ENCODE data around the gene TSHZ2.

Gene TSHZ2

DNA sequence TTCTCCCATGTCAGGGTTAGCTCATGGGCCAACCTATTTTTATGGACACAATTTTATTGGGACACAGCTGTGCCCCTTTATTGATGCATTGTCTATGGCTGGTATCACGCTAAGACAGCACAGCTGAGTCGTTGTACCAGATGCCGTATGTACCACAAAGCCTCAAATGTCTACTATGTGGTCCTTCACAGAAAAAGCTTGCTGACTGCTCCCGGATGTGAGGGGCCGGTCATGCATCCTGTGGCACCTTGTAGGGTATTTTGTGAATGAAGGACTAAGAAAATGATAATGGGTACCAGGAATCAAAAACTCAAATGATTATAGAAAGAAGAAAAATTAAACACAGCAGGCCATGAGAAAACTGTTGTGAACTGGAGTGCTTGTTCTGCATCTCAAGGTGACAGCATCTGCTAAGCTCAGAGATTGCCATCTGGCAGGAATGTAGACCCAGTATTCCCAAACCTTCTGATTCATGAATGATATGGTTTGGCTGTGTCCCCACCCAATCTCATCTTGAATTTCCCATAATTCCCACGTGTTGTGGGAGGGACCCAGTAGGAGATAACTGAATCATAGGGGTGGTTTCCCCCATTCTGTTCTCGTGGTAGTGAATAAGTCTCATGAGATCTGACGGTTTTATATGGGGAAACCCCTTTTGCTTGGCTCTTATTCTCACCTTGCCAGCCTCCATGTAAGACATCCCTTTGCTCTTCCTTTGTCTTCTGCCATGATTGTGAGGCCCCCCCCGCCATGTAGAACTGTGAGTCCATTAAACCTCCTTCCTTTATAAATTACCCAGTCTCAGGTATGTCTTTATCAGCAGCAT is 248.5 kb downstream of the TSHZ2 start:
- no peak for DNase-seq

DNA sequence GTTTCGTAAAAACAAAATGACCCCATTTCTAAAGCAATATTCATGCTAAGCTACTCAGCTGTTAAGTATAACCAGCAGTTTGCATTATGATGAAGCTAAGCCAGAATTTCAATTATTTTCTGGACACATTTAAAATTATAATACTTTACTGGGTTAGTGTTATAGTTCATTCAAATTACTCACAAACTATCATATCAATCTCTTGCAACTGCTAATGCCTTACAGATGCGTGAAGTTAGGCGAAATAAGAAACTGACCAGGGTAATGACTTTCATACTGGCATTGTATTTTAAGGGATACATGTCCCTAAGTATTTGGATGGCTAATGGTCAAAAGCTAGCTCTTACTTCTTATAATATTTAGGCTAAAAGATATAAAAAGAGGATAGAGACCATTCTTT is 249.6 kb downstream of the TSHZ2 start:
- DNase-seq: no peak

DNA sequence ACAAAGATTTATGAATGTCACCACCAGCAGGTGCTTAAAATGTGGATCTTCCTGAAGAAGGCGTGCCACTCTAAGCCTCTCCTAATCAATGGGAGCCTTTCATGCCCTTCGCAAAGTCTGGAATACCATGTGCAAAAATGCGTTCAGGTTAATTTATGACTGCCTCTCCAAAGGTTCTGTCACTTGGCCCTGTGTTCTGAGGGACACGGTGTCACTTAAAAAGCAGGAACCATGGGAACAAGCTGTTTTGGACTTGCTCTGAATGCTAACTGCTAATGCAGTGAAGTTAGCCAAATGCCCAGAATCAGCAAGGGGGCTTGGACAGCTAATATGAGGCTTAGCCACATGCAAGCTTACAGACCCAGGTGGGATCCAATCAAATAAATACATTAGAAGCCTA is 250.3 kb downstream of the TSHZ2 start:
- DNase-seq: no peak

DNA sequence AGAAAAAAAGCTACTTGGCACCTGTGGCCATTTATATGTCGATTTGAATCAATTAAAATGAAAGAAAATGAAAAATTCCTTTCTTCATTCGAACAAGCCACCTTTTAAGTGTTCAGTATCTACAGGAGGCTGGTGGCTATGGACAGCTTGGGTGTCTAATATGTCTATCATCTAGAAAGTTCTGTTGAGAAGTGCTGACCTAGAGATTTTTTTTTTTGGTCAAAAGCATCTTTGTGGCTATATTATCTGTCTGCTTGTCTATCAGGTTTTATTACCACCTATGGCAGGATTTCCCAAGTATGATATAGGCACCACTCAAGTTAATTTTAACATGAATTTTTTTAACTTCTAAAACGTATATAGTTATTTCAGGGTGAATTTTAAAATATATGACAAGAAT is 250.8 kb downstream of the TSHZ2 start:
- no peak for DNase-seq

DNA sequence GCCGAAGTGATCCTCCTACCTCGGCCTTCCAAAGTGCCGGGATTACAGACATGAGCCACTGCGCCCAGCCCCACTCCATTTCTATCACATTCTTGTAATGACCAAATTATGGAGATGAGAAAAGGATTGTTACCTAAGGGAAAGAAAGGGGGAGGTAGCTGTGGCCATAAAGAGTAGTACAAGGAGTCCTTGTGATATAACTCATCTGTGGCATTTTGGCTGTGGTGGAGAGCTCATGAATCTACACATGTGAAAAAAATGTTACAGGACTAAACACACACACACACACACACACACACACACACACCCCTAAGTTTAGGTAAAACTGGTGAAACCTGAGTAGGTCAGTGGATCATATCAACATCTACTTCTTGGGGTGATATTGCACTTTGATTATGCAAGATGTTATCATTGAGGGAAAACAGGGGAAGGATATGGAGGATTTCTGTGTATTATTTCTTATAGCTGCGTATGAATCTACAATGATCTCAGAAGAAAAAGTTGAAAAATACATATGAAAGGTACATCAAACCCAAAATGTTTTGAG is 251.5 kb downstream of the TSHZ2 start:
- no peak for DNase-seq

DNA sequence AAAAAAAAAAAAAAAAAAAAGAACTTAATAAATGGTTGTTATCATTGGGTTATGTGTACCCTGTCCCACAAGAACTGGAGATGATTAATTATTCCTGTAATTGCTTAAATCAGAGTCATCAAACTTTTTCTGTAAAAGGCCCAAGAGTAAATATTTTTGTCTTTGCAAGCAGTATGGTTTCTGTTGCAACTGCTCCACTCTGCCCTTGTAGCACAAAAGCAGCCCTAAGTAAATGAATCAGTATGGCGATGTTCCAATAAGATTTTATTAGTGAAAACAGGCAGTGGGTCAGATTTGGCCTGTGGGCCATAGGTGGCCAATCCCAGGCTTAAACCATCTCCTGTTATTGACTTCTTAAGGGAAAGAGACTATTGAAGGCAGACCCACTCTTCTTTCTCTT is 252.7 kb downstream of the TSHZ2 start:
- DNase-seq: no peak

DNA sequence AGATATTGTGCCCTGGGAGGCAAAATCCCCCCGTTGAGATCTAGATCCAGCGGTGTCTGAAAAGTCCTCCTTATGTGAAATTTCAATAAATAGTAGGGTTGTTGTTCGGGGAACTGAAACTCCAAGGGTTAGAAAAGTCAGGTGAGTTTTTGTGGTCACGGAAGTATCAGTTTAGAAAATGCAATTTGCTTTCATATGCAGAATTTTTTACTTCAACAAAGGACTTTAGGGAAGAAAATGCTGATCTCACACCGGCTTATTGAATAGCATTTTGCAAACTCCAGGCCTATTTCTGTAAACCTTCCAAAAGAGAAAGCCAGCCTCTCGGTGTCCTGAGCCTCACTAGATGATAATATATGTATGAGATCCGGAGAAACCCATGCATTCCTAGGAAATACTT is 254.7 kb downstream of the TSHZ2 start:
- no peak for DNase-seq

DNA sequence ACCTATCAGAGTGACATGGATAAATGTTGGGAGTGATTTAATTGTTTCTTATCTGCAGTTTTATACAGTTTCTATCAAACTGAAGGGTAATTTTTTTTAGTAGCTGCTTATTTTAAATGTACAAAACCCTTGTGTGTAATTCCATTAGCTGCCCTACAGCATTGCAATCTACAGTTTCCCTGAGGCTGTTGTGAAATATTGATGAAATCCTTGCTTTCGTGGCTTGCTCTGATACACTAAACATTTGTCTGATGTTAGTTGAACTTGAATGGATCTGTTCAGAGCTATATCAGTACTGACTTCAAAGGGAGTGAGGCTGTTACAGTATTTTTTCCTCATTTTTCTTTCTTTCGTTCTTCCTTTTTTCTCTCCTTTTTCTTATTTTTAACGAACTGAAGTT is 255.4 kb downstream of the TSHZ2 start:
- DNase-seq: no peak

DNA sequence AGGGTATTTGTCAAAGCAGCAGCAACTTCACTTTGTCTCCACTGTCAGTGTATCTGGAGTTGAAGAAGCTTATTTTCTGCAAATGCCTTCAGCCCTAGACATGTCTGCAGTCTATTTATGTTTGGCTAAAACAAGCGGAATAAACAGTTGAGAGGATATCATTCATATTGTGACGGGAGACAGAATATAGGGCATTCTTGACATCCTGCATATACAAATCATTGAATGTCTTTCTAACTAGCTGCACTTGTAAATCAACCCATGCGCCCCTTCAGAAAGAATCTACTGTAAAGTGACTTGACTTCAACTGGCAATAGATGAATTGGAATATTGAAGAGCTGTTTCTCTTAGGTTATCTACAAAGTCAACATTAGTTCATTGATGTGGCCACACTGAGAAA is 258.9 kb downstream of the TSHZ2 start:
- no peak for DNase-seq

DNA sequence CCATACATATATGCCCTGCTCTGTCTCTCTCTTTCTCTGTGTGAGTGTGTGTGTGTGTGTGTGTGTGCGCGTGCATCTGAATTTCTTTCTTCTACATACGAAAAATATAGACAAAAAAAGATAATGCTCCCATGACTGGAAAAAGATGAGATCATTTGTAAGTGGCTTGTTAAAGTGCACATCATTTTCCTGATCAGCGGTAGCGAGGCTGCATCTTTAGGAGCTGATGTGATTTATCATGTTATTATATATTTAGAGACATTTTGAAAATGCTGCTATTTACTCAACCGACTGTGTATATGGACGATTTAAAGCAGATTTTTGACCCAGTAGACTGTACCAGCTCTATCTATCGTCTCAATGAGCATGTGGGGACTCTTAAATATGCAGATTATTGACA is 265.3 kb downstream of the TSHZ2 start:
- no peak for DNase-seq

DNA sequence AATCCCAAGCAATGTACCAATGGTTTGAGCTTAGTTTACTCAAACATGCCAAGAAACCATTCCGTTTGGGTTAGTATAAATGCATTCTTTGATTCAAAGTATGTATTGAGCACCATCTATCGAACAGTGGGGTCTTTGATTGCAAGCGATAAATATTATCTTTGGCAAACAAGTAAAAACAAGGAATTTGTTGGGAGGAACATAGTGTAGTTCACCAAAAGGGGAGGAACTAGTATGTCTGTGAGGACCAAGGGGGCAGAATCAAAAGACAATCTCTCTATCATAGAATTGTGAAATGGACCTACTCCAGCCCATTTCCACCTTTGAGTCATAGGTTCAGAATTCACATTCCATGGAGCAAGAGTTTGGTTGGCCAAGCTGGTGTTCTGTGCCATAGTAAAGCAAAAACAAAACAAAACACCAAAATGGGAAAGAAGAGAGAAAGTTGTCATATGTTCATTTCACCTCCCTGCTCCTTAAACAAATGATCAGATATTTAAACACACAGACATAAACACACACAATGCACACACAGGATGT is 266.0 kb downstream of the TSHZ2 start:
- DNase-seq: no peak

DNA sequence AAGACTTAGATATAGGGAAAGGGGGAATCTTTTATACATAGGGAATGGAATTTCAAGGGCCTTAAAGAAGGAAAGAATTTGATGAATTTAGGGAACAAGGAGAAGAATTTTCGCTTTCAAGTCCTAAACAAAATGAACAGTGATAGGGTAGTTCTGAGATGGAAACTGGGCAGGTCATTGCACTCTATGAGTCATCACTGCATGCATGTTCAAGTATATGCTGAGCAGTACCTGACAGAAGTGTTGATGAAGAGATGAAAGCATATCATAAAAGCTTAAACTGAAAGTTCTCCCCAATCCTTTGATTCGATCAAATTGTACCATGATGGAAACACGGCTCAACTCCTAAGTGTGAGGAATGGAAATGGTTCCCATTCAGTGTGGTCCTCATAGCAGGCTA is 271.0 kb downstream of the TSHZ2 start:
- DNase-seq: no peak

DNA sequence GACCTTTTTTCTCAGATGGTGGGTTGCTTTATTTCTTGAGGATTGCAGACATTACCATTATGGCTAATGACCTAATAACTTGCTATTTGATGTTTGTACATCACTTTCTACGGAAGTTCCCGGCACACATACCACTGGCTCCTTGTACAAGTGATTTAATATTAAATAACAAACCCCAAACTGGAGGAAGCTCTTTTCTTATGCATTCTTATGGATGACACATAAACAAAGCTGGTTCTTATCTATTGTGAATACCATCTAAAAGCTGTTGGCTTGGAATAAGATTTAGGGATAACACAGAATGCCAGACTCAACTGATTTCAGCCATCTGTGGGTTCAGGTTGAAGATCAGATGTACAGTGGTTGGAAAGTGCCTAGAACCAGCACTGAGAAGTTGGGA is 272.6 kb downstream of the TSHZ2 start:
- no peak for DNase-seq

DNA sequence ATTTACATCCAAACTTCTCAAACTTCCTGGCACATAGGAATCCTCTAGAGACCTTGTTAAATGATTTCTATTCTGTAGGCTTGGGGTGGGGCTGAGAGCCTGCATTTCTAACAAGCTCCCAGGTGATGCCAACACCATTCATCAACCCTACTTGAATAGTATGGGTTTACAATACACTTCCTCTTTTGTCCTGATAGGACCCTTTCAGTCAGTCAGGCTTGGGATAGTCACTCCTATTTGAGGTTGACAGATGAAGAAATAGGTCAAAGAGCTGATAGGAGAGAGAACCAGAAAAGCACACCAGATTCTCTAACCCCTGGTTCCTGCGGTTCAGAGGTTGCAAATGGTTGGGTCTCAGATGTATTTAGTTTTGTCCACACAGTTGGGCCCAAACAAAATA is 273.4 kb downstream of the TSHZ2 start:
- DNase-seq: no peak

DNA sequence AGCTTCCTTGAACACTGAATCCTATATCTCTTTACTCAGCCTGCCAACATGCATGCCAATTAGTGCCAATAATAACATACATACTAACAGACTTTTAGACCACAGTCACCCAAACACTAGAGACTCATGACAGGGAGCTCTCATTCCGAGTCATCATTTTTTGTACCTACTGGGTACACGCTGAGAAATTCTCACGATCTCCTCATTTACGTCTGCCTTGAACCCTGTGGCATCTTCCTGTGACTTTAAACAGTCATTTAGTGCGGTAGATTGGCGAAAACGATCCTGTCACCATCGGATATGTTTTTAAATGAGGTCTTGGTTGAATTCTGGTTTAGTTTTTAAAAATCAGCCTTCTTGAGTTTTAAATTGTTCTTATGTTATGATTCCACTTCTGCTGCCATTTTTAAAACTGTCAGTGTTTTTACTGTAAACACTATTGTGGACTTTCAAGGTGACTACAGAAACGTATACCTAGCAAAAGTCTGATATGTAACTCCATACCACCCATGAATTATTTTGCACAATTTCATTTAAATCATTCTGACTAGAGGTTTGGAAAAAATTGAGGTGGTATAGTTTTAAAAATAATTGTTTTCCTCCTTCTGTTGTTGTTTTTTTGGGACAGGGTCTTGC is 275.4 kb downstream of the TSHZ2 start:
- no peak for DNase-seq

DNA sequence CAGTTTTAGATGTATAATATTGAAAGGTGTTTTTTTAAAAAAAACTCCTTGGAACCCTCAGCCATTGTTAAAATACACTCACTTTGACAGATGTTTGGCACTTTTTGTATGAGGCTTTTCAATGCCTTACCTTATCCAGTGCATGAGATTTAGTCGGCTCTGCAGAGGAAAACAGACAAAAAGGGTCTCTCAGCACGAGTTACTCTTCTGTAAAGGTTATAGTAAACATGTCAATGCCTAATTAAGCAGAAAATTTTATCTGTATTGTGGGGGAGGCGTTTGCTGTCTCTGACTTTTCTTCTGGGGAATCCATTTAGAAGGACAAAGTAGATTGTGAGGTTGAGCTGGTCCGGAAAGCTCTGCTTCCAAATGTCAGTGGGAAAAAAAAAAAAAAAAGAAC is 278.3 kb downstream of the TSHZ2 start:
- DNase-seq: no peak

DNA sequence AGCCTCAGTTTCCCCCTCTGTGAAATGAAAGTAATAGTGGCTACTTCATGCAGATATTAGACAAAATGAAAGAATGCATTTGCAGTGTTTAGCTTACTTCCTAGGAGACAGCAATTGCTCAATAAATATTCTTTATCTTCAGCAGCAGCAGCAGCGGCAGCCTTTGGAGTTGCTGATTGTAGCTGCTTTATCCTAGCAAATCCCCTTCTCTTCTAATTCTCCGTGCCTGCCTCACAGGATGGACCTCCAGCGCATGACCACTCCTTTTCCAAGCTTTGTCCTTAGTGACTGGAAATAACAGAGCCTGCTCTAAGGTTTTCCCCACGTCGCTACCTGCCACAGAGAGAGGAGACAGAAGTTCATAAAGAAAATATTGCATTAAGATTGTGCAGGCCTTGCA is 279.8 kb downstream of the TSHZ2 start:
- no peak for DNase-seq

DNA sequence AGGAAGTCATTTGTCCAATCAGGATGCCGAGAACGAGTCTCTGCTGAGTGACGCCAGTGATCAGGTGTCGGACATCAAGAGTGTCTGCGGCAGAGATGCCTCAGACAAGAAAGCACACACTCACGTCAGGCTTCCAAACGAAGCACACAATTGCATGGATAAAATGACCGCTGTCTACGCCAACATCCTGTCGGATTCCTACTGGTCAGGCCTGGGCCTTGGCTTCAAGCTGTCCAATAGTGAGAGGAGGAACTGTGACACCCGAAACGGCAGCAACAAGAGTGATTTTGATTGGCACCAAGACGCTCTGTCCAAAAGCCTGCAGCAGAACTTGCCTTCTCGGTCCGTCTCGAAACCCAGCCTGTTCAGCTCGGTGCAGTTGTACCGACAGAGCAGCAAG is 281.5 kb downstream of the TSHZ2 start:
- no peak for DNase-seq

DNA sequence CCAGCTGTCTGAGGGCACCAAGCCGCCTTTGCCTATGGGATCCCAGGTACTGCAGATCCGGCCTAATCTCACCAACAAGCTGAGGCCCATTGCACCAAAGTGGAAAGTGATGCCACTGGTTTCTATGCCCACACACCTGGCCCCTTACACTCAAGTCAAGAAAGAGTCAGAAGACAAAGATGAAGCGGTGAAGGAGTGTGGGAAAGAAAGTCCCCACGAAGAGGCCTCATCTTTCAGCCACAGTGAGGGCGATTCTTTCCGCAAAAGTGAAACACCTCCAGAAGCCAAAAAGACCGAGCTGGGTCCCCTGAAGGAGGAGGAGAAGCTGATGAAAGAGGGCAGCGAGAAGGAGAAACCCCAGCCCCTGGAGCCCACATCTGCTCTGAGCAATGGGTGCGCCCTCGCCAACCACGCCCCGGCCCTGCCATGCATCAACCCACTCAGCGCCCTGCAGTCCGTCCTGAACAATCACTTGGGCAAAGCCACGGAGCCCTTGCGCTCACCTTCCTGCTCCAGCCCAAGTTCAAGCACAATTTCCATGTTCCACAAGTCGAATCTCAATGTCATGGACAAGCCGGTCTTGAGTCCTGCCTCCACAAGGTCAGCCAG is 283.0 kb downstream of the TSHZ2 start:
- DNase-seq: no peak

DNA sequence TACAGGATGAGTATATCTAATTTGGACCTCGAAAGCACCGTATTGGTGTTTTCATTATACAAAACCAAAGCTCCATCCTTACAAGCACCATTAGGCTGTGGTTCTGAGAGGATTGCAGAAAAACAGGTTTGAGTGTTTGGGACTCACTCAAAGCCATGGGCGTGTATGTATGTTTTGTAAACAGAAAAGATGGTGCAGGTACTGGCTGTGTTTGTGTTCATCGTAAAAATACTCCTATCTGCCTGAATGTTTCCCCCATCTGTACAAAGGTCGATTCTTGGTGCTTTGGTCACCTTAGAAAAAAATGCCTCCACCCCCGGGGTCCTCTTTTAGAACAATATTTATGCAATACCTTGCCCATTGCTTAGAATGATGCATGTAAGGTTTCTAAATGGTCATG is 286.6 kb downstream of the TSHZ2 start:
- no peak for DNase-seq

DNA sequence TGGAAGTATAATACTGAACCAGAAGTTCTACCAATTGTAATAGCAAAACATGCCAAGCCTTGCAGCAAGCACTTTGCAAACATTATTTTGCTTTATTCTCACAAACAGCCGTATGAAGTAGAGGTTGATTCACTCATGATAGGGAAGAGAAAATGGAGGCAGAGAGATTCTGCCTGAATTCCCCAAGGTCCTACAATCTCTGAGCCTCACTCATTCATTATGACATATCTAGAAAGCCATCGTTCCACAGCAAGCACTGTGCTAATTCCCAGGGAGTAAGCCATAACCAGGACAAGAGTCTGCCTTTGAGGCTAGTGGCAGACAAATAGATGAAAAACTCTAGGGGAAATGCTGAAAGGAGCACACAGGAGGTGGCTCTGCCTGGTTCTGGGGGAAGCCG is 288.0 kb downstream of the TSHZ2 start:
- no peak for DNase-seq

DNA sequence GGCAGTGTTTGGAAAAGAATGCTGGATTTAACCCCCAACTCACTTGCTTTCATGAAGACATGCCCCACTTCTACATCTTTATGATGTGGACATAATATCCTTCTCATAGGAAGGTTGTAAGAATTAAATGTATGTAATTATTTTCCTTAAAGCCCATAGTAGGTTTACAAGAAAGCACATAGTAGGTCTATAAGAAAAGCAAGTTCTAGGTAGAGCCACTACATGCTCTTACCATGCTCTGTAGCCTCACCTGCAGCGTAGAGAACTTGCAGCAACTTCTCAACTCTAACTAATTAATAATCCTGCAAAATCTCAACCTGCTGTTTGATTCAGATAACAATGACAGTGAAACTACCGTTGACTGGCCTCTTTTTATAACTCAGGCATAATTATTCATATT is 288.4 kb downstream of the TSHZ2 start:
- no peak for DNase-seq

DNA sequence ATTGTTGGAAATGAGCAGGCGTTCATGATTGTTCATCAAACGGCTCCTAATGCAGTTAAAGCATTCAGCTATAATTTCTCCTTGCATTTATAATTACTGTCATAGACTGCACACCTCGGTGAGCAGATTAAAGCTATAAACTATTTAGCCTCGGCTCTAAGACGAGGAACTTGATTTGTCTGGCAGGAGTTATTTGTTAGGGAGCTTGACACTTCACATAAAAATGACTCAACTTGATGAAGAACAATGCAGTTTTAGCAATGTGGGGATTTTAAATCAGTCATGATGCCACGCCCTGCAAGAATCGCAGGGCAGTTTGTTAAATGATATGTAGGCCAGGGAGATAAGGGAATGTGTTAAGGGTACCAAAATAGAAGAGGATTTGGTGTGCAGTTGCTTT is 290.2 kb downstream of the TSHZ2 start:
- DNase-seq: no peak
